ENCODE measurements around the gene MAT1A. TPM values are rescaled to one million over a fixed set of nuclear protein-coding genes. Genes with fewer than 3 reads are reported as not detected.
"Not testable (repeated sequence)": the region's sequence is repeated elsewhere in the genome, so short reads cannot be mapped to it uniquely, and the experiment has no call there.

The MAT1A gene
- total and polyA plus RNA-seq, 10 donors: 0.05 to 0.76 TPM; not detected in 8

- H3K27me3 ChIP-seq (replicated peaks in 1 of 7); H3K36me3 ChIP-seq: not testable (repeated sequence)
- 86 to 100% (median 91%) methylated on average over 1 to 5 of the region's 5 CpGs for WGBS, 5 donors
Observed at GRCh38 chr10:80236457-80236856, 53.0 kb downstream of the MAT1A start.

DNA sequence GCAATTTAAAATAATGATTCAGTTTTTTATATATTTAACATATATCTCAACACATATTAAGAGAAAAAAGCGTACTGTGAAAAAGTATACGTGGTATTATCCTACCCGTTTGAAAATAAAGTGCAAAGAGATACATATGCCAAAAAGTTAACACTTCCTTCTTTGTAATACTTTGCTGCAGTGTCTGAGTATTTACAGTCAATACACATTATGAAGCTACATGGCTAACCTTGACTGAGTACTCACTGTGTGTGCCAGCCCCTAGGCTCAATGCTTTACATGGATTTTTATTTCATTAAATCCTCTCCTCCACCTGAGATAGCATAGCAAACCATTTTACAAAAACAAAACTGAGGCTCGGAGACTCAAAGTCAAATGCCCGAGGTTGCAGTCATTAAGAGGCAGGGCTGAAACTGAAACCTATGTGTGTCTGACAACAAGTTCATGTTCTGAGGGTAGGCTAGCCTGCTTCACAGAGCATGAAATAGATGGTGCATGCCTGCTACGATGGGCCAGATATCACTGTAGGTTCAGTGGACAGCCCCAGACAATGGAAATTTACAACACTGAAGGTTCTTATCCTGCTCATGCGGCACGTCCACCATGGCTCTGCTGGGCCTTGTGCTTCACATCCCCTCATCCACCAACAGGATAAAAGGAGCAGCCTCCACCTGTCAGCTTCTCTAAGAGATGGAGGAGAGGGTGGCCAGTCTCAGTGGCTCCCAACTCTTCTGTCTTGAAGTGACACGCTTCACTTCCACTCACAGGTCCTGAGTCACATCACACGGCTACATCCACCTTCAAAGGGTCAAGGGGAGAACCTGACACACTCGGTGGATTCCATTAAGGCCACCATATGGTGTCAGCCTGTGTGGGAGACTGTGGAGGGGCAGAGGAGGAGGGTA, 54.9 kb downstream of the MAT1A start:
- not testable (repeated sequence) for DNase-seq

More at GRCh38 chr10:80236457-80236856, 53.0 kb downstream of the MAT1A start:
- H3K9me3 ChIP-seq; DNase-seq; H3K4me3 ChIP-seq; H3K27ac ChIP-seq; intact Hi-C loops (cut with DNase I; ENCODE audit: low total_unique reads); H3K4me1 ChIP-seq: not testable (repeated sequence)

GRCh38 chr10:80233871-80234270, 55.6 kb downstream of the MAT1A start:
- intact Hi-C loops (cut with DNase I; ENCODE audit: low total_unique reads); H3K9me3 ChIP-seq: not testable (repeated sequence)
- WGBS, 5 donors: 72 to 87% (median 78%) methylated on average over 1 of the region's 1 CpG

More for the DNA sequence above, 54.9 kb downstream of the MAT1A start:
- H3K27me3 ChIP-seq (replicated peaks in 1 of 7); H3K4me1 ChIP-seq; H3K27ac ChIP-seq; intact Hi-C loops (cut with DNase I; ENCODE audit: low total_unique reads); H3K36me3 ChIP-seq; H3K9me3 ChIP-seq; H3K4me3 ChIP-seq: not testable (repeated sequence)
- WGBS, 5 donors: 70 to 80% (median 74%) methylated on average over 10 to 11 of the region's 11 CpGs

GRCh38 chr10:80226723-80227122, 62.7 kb downstream of the MAT1A start:
- H3K4me3 ChIP-seq; H3K27ac ChIP-seq; H3K4me1 ChIP-seq; H3K27me3 ChIP-seq (replicated peaks in 1 of 7); H3K36me3 ChIP-seq; DNase-seq; intact Hi-C loops (cut with DNase I; ENCODE audit: low total_unique reads); H3K9me3 ChIP-seq: not testable (repeated sequence)
- 61 to 80% (median 68%) methylated on average over 4 of the region's 4 CpGs for WGBS, 5 donors

More at GRCh38 chr10:80233871-80234270, 55.6 kb downstream of the MAT1A start:
- H3K27ac ChIP-seq; DNase-seq; H3K27me3 ChIP-seq (replicated peaks in 1 of 7); H3K36me3 ChIP-seq; H3K4me3 ChIP-seq; H3K4me1 ChIP-seq: not testable (repeated sequence)

GRCh38 chr10:80223031-80223419, 66.4 kb downstream of the MAT1A start:
- H3K27me3 ChIP-seq (replicated peaks in 1 of 7); DNase-seq; H3K4me1 ChIP-seq; H3K9me3 ChIP-seq; H3K27ac ChIP-seq; intact Hi-C loops (cut with DNase I; ENCODE audit: low total_unique reads); H3K36me3 ChIP-seq; H3K4me3 ChIP-seq: not testable (repeated sequence)
- 43 to 75% (median 59%) methylated on average over 1 to 2 of the region's 5 CpGs; no CpG with 5 or more reads in 1 of the 5 donors for WGBS, 5 donors

Other genes with a start within 250 kb of the MAT1A start
- 10 to 100 TPM in 5 of 7 donors, 1 to 10 TPM in 2; 8.9 to 14.8 (median 11.3) TPM for gene TMEM254, start 211.0 kb downstream of the MAT1A start, total RNA-seq
- 10 to 100 TPM in 1 of 3 donors, 1 to 10 TPM in 2; 6.9 to 10.2 (median 9.6) TPM for gene TMEM254, start 211.0 kb downstream of the MAT1A start, polyA plus RNA-seq
- 1 to 10 TPM in 6 of 7 donors, not detected in 1; 1.0 to 3.8 (median 2.0) TPM for gene PLAC9, start 156.9 kb downstream of the MAT1A start, total RNA-seq
- gene PLAC9, start 156.9 kb downstream of the MAT1A start, polyA plus RNA-seq: 1 to 10 TPM; 5.6 to 8.0 (median 6.7) TPM
- gene ANXA11, start 84.1 kb downstream of the MAT1A start, total RNA-seq: 100 to 1,000 TPM; 102 to 201 (median 157) TPM
- 100 to 1,000 TPM in 2 of 3 donors, 10 to 100 TPM in 1; 89.9 to 143 (median 117) TPM for gene ANXA11, start 84.1 kb downstream of the MAT1A start, polyA plus RNA-seq
- gene DYDC1, start 67.1 kb upstream of the MAT1A start, total RNA-seq: not detected
- gene DYDC1, start 67.1 kb upstream of the MAT1A start, polyA plus RNA-seq: not detected
- gene DYDC2, start 67.1 kb upstream of the MAT1A start, total RNA-seq: not detected
- not detected for gene DYDC2, start 67.1 kb upstream of the MAT1A start, polyA plus RNA-seq
- gene PRXL2A, start 118.9 kb upstream of the MAT1A start, total RNA-seq: 10 to 100 TPM; 12.7 to 20.7 (median 16.9) TPM
- 10 to 100 TPM; 12.4 to 19.0 (median 14.3) TPM for gene PRXL2A, start 118.9 kb upstream of the MAT1A start, polyA plus RNA-seq
- 100 to 1,000 TPM in 6 of 7 donors, 10 to 100 TPM in 1; 81.3 to 172 (median 129) TPM for gene TSPAN14, start 164.7 kb upstream of the MAT1A start, total RNA-seq
- gene TSPAN14, start 164.7 kb upstream of the MAT1A start, polyA plus RNA-seq: 10 to 100 TPM; 13.3 to 32.5 (median 24.6) TPM
- gene SH2D4B, start 248.2 kb upstream of the MAT1A start, total RNA-seq: under 1 TPM in 5 of 7 donors, not detected in 2; 0.11 to 0.46 (median 0.21) TPM
- gene SH2D4B, start 248.2 kb upstream of the MAT1A start, polyA plus RNA-seq: under 1 TPM; 0.08 to 0.11 (median 0.10) TPM